ENCODE data around the gene ATP6AP1.
A peak's percentile ranks its signal among the peaks of the same experiment; 100 is the strongest.

The ATP6AP1 gene

DNA sequence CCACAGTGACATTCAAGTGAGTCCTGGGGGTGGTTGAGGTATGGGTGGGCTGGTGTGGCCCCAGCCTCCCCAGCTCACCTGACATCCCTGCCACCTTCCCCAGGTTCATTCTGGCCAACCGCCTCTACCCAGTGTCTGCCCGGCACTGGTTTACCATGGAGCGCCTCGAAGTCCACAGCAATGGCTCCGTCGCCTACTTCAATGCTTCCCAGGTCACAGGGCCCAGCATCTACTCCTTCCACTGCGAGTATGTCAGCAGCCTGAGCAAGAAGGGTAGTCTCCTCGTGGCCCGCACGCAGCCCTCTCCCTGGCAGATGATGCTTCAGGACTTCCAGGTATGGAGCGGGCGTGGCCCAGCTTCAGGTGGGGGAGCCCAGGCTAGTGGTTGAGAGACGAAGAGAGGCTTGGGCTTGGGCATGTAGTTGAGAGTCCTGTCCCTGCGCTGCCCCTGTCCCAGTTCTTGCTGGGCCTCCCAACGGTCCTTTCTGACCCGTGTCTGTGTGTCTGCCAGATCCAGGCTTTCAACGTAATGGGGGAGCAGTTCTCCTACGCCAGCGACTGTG is 6.8 kb downstream of the ATP6AP1 start:
- TF ChIP-seq, protein P1, sequence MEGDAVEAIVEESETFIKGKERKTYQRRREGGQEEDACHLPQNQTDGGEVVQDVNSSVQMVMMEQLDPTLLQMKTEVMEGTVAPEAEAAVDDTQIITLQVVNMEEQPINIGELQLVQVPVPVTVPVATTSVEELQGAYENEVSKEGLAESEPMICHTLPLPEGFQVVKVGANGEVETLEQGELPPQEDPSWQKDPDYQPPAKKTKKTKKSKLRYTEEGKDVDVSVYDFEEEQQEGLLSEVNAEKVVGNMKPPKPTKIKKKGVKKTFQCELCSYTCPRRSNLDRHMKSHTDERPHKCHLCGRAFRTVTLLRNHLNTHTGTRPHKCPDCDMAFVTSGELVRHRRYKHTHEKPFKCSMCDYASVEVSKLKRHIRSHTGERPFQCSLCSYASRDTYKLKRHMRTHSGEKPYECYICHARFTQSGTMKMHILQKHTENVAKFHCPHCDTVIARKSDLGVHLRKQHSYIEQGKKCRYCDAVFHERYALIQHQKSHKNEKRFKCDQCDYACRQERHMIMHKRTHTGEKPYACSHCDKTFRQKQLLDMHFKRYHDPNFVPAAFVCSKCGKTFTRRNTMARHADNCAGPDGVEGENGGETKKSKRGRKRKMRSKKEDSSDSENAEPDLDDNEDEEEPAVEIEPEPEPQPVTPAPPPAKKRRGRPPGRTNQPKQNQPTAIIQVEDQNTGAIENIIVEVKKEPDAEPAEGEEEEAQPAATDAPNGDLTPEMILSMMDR (conservative IDR thresholded peaks at IDR 0.05) = no peak

GRCh38 chrX:154436374-154436982 is 8.0 kb downstream of the ATP6AP1 start:
- H3K27ac ChIP-seq = peak overlapping the region; percentile 84
- TF ChIP-seq, protein P1 (conservative IDR thresholded peaks at IDR 0.05) = no peak

More for the DNA sequence above, 6.8 kb downstream of the ATP6AP1 start:
- H3K27ac ChIP-seq = no peak overlapping the region; the same call in 1 of the 2 replicates

DNA sequence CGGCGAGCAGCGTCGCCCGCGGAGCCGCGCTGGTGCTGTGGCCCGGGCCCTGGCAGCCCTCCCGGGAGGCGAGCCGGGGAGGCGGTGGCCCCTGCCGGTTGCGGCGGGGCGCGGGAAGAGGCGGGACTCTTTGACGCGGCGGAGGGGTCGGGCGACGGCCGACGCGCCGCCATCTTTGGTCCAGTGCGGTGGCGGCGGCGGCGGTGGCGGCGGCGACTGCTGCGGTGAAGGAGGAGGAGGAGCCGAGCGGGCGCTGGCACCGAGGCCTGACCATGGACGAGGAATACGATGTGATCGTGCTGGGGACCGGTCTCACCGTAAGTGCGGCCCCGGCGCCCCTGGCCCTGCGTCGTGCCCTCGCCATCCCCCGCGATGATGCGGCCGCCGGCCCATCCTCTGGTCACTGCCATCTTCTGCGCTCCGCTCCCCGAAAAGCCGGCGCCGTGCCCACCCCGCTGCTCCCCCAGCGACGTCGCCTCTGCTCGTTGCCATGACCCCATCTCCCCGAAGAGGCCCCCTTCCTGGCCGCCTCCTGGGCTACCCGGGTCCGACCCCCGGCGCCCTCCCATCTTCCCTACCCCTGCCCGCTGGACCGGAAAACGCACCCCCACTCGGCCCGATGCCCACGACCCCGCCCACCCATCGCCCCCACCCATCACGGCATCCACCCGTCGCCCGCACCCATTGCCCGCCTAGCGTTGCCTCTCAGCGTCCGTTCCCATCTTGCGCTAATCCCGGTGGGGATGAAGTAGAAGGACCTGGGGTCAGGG is 8.7 kb downstream of the ATP6AP1 start, which contains the start of gene GDI1:
Gene GDI1 (plus strand): TSS at position 172 of the 770 bp plus-strand sequence. CDS start 101 bp downstream, at position 273.
- TF ChIP-seq, protein P1 (conservative IDR thresholded peaks at IDR 0.05) = no peak
- peak within 1 kb of the TSS; percentile 84 for H3K27ac ChIP-seq

DNA sequence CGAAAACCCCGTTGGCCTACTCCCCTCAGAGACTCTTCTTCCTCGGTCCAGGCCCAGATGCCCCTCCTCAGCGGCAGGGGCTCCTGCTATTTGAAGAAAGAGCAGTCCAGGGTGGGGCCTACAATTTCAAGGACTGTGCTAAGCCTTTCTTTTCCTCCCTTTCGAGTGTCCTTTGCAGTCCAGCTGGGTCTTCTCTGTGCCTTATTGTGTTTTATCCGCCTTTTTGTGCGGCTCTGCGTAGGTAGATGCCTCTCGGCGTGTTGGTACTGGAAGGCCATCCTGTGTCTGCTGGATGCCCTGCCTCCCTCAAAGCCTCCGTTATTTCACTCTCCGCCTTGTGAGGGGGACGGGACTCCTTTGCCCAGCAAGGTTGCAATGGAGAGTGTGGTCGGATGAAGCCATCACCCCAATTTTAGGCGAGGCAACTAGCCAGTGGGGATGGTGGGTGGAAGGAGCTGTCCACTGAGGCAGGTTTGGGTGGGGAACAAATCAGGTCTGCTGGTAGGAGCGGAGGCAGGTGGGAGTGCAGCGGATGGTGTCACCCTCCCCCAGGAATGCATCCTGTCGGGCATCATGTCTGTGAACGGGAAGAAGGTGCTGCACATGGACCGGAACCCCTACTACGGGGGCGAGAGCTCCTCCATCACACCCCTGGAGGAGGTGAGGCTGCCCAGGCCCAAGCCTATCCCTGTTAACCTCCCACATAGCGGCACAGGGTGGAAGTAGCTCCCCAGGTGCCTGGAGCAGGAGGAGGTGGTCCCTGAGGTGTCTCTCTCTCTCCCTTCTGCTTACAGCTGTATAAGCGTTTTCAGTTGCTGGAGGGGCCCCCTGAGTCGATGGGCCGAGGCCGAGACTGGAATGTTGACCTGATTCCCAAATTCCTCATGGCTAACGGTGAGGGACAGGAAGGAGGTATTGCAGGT is 9.8 kb downstream of the ATP6AP1 start:
- H3K27ac ChIP-seq = peak overlapping the region; percentile 84; the same call in 1 of the 2 replicates
- TF ChIP-seq, protein P1 (conservative IDR thresholded peaks at IDR 0.05) = no peak

- no peak overlapping the region for H3K27ac ChIP-seq
- TF ChIP-seq, protein P1 (conservative IDR thresholded peaks at IDR 0.05) = no peak
Observed at GRCh38 chrX:154439841-154440240, 11.4 kb downstream of the ATP6AP1 start.

GRCh38 chrX:154440623-154441357 is 12.3 kb downstream of the ATP6AP1 start:
- TF ChIP-seq, protein P1 (conservative IDR thresholded peaks at IDR 0.05) = no peak
- no peak overlapping the region for H3K27ac ChIP-seq
